T-cell (primary cell): ENCODE data around the gene MAPRE2. TPM values are rescaled to one million over a fixed set of nuclear protein-coding genes. Genes with fewer than 3 reads are reported as not detected.

Source experiments
- ATAC-seq, 4 experiments: fragments of 200-7000 bp in 3 of 4; fragments of 150-1000 bp in 1 of 4; cut with Tn5 transposase; replicated peaks in 1 of 4; 1 replicate in 3 of 4; 2 replicates in 1 of 4; pipeline ENCODE4 v1.10.0; 2021; ENCODE audit warnings: moderate library complexity in 3 of 4, mild to moderate bottlenecking in 2 of 4, moderate number of reproducible peaks in 1 of 4
- CTCF ChIA-PET, 2 donors: fragments of 300-600 bp; sonication (Branson Sonifier 250); formaldehyde crosslinking; loops; one replicate each; lab custom pipeline; 2022; ENCODE audit warnings: antibody characterized with exemption in 2 of 2; lab: Charles Lee
- POLR2A ChIA-PET, 2 donors: fragments of 300-600 bp; sonication (Branson Sonifier 250); formaldehyde crosslinking; loops; one replicate each; lab custom pipeline; 2022; ENCODE audit warnings: antibody characterized with exemption in 2 of 2; lab: Charles Lee
- DNase-seq, 35 experiments: peaks; one replicate each; pipeline versions ENCODE4 v3.0.0 to v3.0.0-alpha.2; 2013 to 2023
- H3K27ac ChIP-seq: one replicate; pipeline ENCODE4 v1.5.1; 2013; ENCODE audit warnings: low read length
- H3K27me3 ChIP-seq, 2 experiments: replicated peaks in 1 of 2; 1 replicate in 1 of 2; 2 replicates in 1 of 2; pipeline versions ENCODE4 v1.6.1 to v1.7.0; 2013; ENCODE audit warnings: low read length in 1 of 2, mixed read lengths in 1 of 2; ENCODE audit not compliant: control insufficient read depth in 2 of 2, insufficient read depth in 2 of 2; ENCODE audit errors: extremely low read depth in 1 of 2
- H3K36me3 ChIP-seq, 2 donors: 1 replicate in 1 of 2; 2 replicates in 1 of 2; pipeline versions ENCODE4 v1.6.1 to v1.7.0; 2013; ENCODE audit warnings: low read length in 1 of 2; ENCODE audit not compliant: control insufficient read depth in 2 of 2, insufficient read depth in 1 of 2; ENCODE audit errors: extremely low read depth in 1 of 2
- H3K4me1 ChIP-seq, 2 experiments: 1 replicate in 1 of 2; 2 replicates in 1 of 2; pipeline versions ENCODE4 v1.6.1 to v1.7.0; 2013; ENCODE audit warnings: low read length in 2 of 2, mixed read lengths in 1 of 2; ENCODE audit not compliant: insufficient read depth in 2 of 2, control insufficient read depth in 1 of 2; ENCODE audit errors: extremely low read depth in 1 of 2
- H3K4me3 ChIP-seq, 2 donors: 1 replicate in 1 of 2; 2 replicates in 1 of 2; pipeline versions ENCODE4 v1.5.1 to v1.7.0; 2013; ENCODE audit warnings: mild to moderate bottlenecking in 2 of 2, low read length in 1 of 2, moderate library complexity in 1 of 2; ENCODE audit not compliant: control insufficient read depth in 1 of 2; ENCODE audit errors: extremely low read depth in 1 of 2
- H3K9me3 ChIP-seq: 2 replicates; pipeline ENCODE4 v1.7.0; 2013
- H3K27ac Mint-ChIP-seq, 2 donors: one replicate each; pipeline ENCODE4 v1.8.0; 2020 to 2021; ENCODE audit warnings: mild to moderate bottlenecking in 2 of 2, mixed read lengths in 2 of 2
- H3K27me3 Mint-ChIP-seq, 2 donors: one replicate each; pipeline ENCODE4 v1.8.0; 2021 to 2022; ENCODE audit warnings: mixed read lengths in 2 of 2
- H3K36me3 Mint-ChIP-seq: one replicate; pipeline ENCODE4 v1.8.0; 2021; ENCODE audit warnings: mixed read lengths
- H3K4me1 Mint-ChIP-seq, 3 donors: one replicate each; pipeline ENCODE4 v1.8.0; 2020 to 2022; ENCODE audit warnings: mixed read lengths in 3 of 3, mild to moderate bottlenecking in 1 of 3
- H3K4me3 Mint-ChIP-seq, 3 donors: one replicate each; pipeline ENCODE4 v1.8.0; 2020 to 2022; ENCODE audit warnings: mild to moderate bottlenecking in 3 of 3, mixed read lengths in 3 of 3, moderate library complexity in 3 of 3
- H3K9me3 Mint-ChIP-seq, 3 donors: one replicate each; pipeline ENCODE4 v1.8.0; 2020 to 2022; ENCODE audit warnings: mixed read lengths in 3 of 3
- WGBS: methylation state at CpG from one replicate; pipeline ENCODE4 v1.1.5; 2013; ENCODE audit warnings: missing lambda C conversion rate; ENCODE audit not compliant: insufficient coverage; 5-methylcytosine and 5-hydroxymethylcytosine counted together
- total RNA-seq, 35 experiments: library from RNA in 6 of 35; stranded (reverse) in 6 of 35; fragments of 120-200 nt in 1 of 35; gene quantifications; one replicate each; pipeline versions ENCODE4 v1.2.1 to v1.2.4 and lab custom pipeline; 2013 to 2026

MAPRE2 gene
- total RNA-seq, 5 donors from 2014 or later (not counting 1 experiment from before 2014, with no cell fraction given) = 45.6 to 96.7 (median 53.9) TPM

GRCh38 chr18:35063875-35064690 is 22.9 kb downstream of the MAPRE2 start:
- H3K27ac Mint-ChIP-seq = no peak overlapping the region
- Histone ChIP-seq H3K27ac (no peak overlapping the region), H3K9me3 (no peaks in the 10 kb centered on the region), H3K36me3 (no peaks in the 10 kb centered on the region), H3K4me1 (peaks cover 2 to 15% of the 10 kb centered on the region in 2 experiments), H3K4me3 (no peak overlapping the region), H3K27me3 (no peaks in the 10 kb centered on the region)
- no peaks in the 10 kb centered on the region for H3K27me3 Mint-ChIP-seq
- DNase-seq (no peak), ATAC-seq (no peak)
- peaks cover 70 to 89% (median 80%) of the 10 kb centered on the region in 3 donors for H3K4me1 Mint-ChIP-seq
- H3K9me3 Mint-ChIP-seq = no peaks in the 10 kb centered on the region
- ChIA-PET POLR2A (interaction anchor here (0.6 to 1.2 kb wide), 4 partner anchors 9 to 70 kb away, joined by 3 to 15 read pairs (median 4); no protein-coding TSS in a partner anchor), CTCF (interaction anchor here (0.6 to 1.0 kb wide), 5 partner anchors 15 to 80 kb away, joined by 3 to 10 read pairs (median 4); no protein-coding TSS in a partner anchor)
- peaks cover 11% of the 10 kb centered on the region for H3K36me3 Mint-ChIP-seq
- H3K4me3 Mint-ChIP-seq = no peak overlapping the region
- WGBS = no CpG with 5 or more reads among the region's 4 CpGs

- DNase-seq (no peak), ATAC-seq (peak in 1 of 4 experiments; percentile 38)
- Histone ChIP-seq H3K27ac (no peak overlapping the region), H3K27me3 (no peaks in the 10 kb centered on the region), H3K36me3 (peaks cover 0 to 22% of the 10 kb centered on the region in 2 donors), H3K4me3 (no peak overlapping the region), H3K4me1 (peaks cover 2 to 6% of the 10 kb centered on the region in 2 experiments), H3K9me3 (no peaks in the 10 kb centered on the region)
- H3K9me3 Mint-ChIP-seq = no peaks in the 10 kb centered on the region
- POLR2A ChIA-PET = interaction anchor here (0.6 to 0.7 kb wide), 2 partner anchors 25 to 75 kb away, joined by 3 read pairs; no protein-coding TSS in a partner anchor
- no peak overlapping the region for H3K4me3 Mint-ChIP-seq
- H3K27me3 Mint-ChIP-seq = no peaks in the 10 kb centered on the region
- peak overlapping the region in 1 of 2 donors; percentile 53 for H3K27ac Mint-ChIP-seq
- H3K4me1 Mint-ChIP-seq = peaks cover 57 to 78% (median 64%) of the 10 kb centered on the region in 3 donors
- CTCF ChIA-PET = interaction anchor here in 1 of 2 donors (1.1 kb wide), 1 partner anchor 61 kb away, joined by 3 read pairs; no protein-coding TSS in a partner anchor
- H3K36me3 Mint-ChIP-seq = peaks cover 31% of the 10 kb centered on the region
- WGBS = 83% methylated on average over 2 of the region's 4 CpGs
Measured at GRCh38 chr18:35067454-35067853, 26.2 kb downstream of the MAPRE2 start.

GRCh38 chr18:35071819-35072247 is 30.6 kb downstream of the MAPRE2 start:
- ChIA-PET POLR2A (interaction anchor here in 1 of 2 donors (0.5 kb wide), 1 partner anchor 34 kb away, joined by 3 read pairs; no protein-coding TSS in a partner anchor), CTCF (interaction anchor here in 1 of 2 donors (0.8 kb wide), 1 partner anchor 12 kb away, joined by 3 read pairs; no protein-coding TSS in a partner anchor)
- ATAC-seq (no peak), DNase-seq (peak in 1 of 35 experiments; percentile 5)
- no peaks in the 10 kb centered on the region for H3K9me3 Mint-ChIP-seq
- H3K4me3 Mint-ChIP-seq = no peak overlapping the region
- peak overlapping the region in 1 of 2 donors; percentile 13 for H3K27ac Mint-ChIP-seq
- Histone ChIP-seq H3K36me3 (peaks cover 0 to 26% of the 10 kb centered on the region in 2 donors), H3K9me3 (no peaks in the 10 kb centered on the region), H3K4me3 (no peak overlapping the region), H3K27me3 (no peaks in the 10 kb centered on the region), H3K27ac (no peak overlapping the region), H3K4me1 (peaks cover 0 to 2% of the 10 kb centered on the region in 2 experiments)
- no peaks in the 10 kb centered on the region for H3K27me3 Mint-ChIP-seq
- peaks cover 63 to 64% (median 63%) of the 10 kb centered on the region in 3 donors for H3K4me1 Mint-ChIP-seq
- peaks cover 52% of the 10 kb centered on the region for H3K36me3 Mint-ChIP-seq
- no CpG with 5 or more reads among the region's 3 CpGs for WGBS

- WGBS = no CpG with 5 or more reads among the region's 2 CpGs
- Mint-ChIP-seq H3K9me3 (no peaks in the 10 kb centered on the region), H3K27ac (no peak overlapping the region), H3K4me3 (no peak overlapping the region), H3K4me1 (peaks cover 63 to 65% (median 64%) of the 10 kb centered on the region in 3 donors), H3K36me3 (peaks cover 54% of the 10 kb centered on the region), H3K27me3 (no peaks in the 10 kb centered on the region)
- ChIA-PET CTCF (interaction anchor here in 1 of 2 donors (1.0 to 2.4 kb wide), 4 partner anchors 10 to 67 kb away, joined by 3 to 10 read pairs (median 7); no protein-coding TSS in a partner anchor), POLR2A (interaction anchor here (0.5 to 1.0 kb wide), 4 partner anchors 9 to 33 kb away, joined by 3 to 15 read pairs (median 4); no protein-coding TSS in a partner anchor)
- Histone ChIP-seq H3K27me3 (no peaks in the 10 kb centered on the region), H3K27ac (no peak overlapping the region), H3K4me3 (no peak overlapping the region), H3K9me3 (no peaks in the 10 kb centered on the region), H3K4me1 (no peaks in the 10 kb centered on the region), H3K36me3 (peaks cover 0 to 26% of the 10 kb centered on the region in 2 donors)
- ATAC-seq = no peak
- no peak for DNase-seq
Measured at GRCh38 chr18:35072616-35073015, 31.4 kb downstream of the MAPRE2 start.

GRCh38 chr18:35073186-35074105 is 32.2 kb downstream of the MAPRE2 start:
- peaks cover 54% of the 10 kb centered on the region for H3K36me3 Mint-ChIP-seq
- CTCF ChIA-PET = interaction anchor here (0.5 to 2.4 kb wide), 13 partner anchors 9 to 1980 kb away, joined by 3 to 10 read pairs (median 3); partner anchors contain the start of gene MAPRE2 (in 1 of the 2)
- H3K9me3 ChIP-seq = no peaks in the 10 kb centered on the region
- H3K4me3 ChIP-seq = no peak overlapping the region
- peaks cover 63 to 65% (median 65%) of the 10 kb centered on the region in 3 donors for H3K4me1 Mint-ChIP-seq
- H3K4me3 Mint-ChIP-seq = no peak overlapping the region
- no peaks in the 10 kb centered on the region for H3K27me3 Mint-ChIP-seq
- H3K9me3 Mint-ChIP-seq = no peaks in the 10 kb centered on the region
- no CpG with 5 or more reads among the region's 3 CpGs for WGBS
- H3K4me1 ChIP-seq = no peaks in the 10 kb centered on the region
- ATAC-seq = no peak
- no peaks in the 10 kb centered on the region for H3K27me3 ChIP-seq
- H3K36me3 ChIP-seq = peaks cover 0 to 26% of the 10 kb centered on the region in 2 donors
- H3K27ac Mint-ChIP-seq = no peak overlapping the region
- no peak overlapping the region for H3K27ac ChIP-seq
- POLR2A ChIA-PET = interaction anchor here (0.6 to 1.4 kb wide), 11 partner anchors 10 to 330 kb away, joined by 3 to 15 read pairs (median 4); no protein-coding TSS in a partner anchor
- no peak for DNase-seq
